Cardiac muscle cell (in vitro differentiated cells and primary cell): ENCODE measurements around the gene WDR74. TPM values are rescaled to one million over a fixed set of nuclear protein-coding genes. Genes with fewer than 3 reads are reported as not detected.
"Not testable (repeated sequence)": the region's sequence is repeated elsewhere in the genome, so short reads cannot be mapped to it uniquely, and the experiment has no call there.

Experiments used
- DNase-seq, 2 donors: peaks; one replicate each; pipeline versions ENCODE4 v3.0.0 to v3.0.0-alpha.2; 2010 to 2017; ENCODE audit warnings: low read depth in 1 of 2, low spot score in 1 of 2
- H3K27ac ChIP-seq: fragments of 200-600 bp; sonication (generic); 2 replicates; pipeline ENCODE4 v1.5.1; 2016
- H3K27me3 ChIP-seq: fragments of 200-600 bp; sonication (generic); 2 replicates; pipeline ENCODE4 v1.6.0; 2016; ENCODE audit warnings: control low read depth
- H3K36me3 ChIP-seq: fragments of 200-600 bp; sonication (generic); 2 replicates; pipeline ENCODE4 v1.5.1; 2016; ENCODE audit warnings: control low read depth
- H3K4me1 ChIP-seq: fragments of 200-600 bp; sonication (generic); 2 replicates; pipeline ENCODE4 v1.8.1; 2017; ENCODE audit warnings: low read depth, mild to moderate bottlenecking, mixed run types
- H3K4me3 ChIP-seq: fragments of 200-600 bp; sonication (generic); 2 replicates; pipeline ENCODE4 v1.5.1; 2016; ENCODE audit warnings: mild to moderate bottlenecking
- H3K9me3 ChIP-seq: fragments of 200-600 bp; sonication (generic); 2 replicates; pipeline ENCODE4 v1.5.1; 2017; ENCODE audit warnings: low read depth, mild to moderate bottlenecking, control low read depth
- CTCF ChIP-seq: IDR thresholded peaks from 2 replicates; pipeline ENCODE4 v1.5.1; 2012; ENCODE audit warnings: low read depth, mild to moderate bottlenecking, low read length
- polyA plus RNA-seq: library from polyadenylated mRNA; unstranded; fragments of >200 nt; fragmentation: Nextera tagmentation; extraction: Ambion mirVana; gene quantifications from 2 replicates; pipeline ENCODE4 v1.2.1, GENCODE V29; 2016
- total RNA-seq: library from RNA; depleted of rRNA; stranded (reverse); fragments of >200 nt; gene quantifications from 2 replicates; pipeline ENCODE4 v1.2.3, GENCODE V29; 2016

WDR74 gene
- total and polyA plus RNA-seq, 2 experiments from 2014 or later: 42.1 to 63.3 TPM

- TF ChIP-seq CTCF: no peak
- Histone ChIP-seq H3K4me3 (no peak overlapping the region), H3K9me3 (no peaks in the 10 kb centered on the region), H3K27ac (no peak overlapping the region), H3K27me3 (no peaks in the 10 kb centered on the region), H3K36me3 (no peaks in the 10 kb centered on the region), H3K4me1 (peaks cover 9% of the 10 kb centered on the region)
- no peak for DNase-seq
Observed at GRCh38 chr11:62846177-62846576, 6.8 kb upstream of the WDR74 start.

- no peak overlapping the region for H3K4me3 ChIP-seq
- TF ChIP-seq CTCF: no peak
- no peak for DNase-seq
- no peaks in the 10 kb centered on the region for H3K9me3 ChIP-seq
- H3K36me3 ChIP-seq: no peaks in the 10 kb centered on the region
- no peak overlapping the region for H3K27ac ChIP-seq
- H3K4me1 ChIP-seq: peaks cover 9% of the 10 kb centered on the region
- H3K27me3 ChIP-seq: no peaks in the 10 kb centered on the region
Observed at GRCh38 chr11:62844154-62844553, 4.8 kb upstream of the WDR74 start.

GRCh38 chr11:62843466-62843865 is 4.1 kb upstream of the WDR74 start:
- Histone ChIP-seq H3K27ac (no peak overlapping the region), H3K9me3 (no peaks in the 10 kb centered on the region), H3K4me1 (peaks cover 9% of the 10 kb centered on the region), H3K27me3 (no peaks in the 10 kb centered on the region), H3K4me3 (no peak overlapping the region), H3K36me3 (no peaks in the 10 kb centered on the region)
- no peak for TF ChIP-seq CTCF
- no peak for DNase-seq

GRCh38 chr11:62842891-62843290 is 3.5 kb upstream of the WDR74 start:
- DNase-seq, H3K4me3 ChIP-seq, H3K27me3 ChIP-seq, H3K36me3 ChIP-seq, H3K9me3 ChIP-seq, H3K4me1 ChIP-seq: not testable (repeated sequence)
- peak overlapping the region; percentile 99 for H3K27ac ChIP-seq

- no peaks in the 10 kb centered on the region for H3K9me3 ChIP-seq
- H3K27ac ChIP-seq: peak overlapping the region; percentile 99
- peaks cover 9% of the 10 kb centered on the region for H3K4me1 ChIP-seq
- peak overlapping the region; percentile 17 for H3K4me3 ChIP-seq
- DNase-seq: peak; percentile 27 to 43
- TF ChIP-seq CTCF: no peak
- H3K27me3 ChIP-seq: no peaks in the 10 kb centered on the region
- no peaks in the 10 kb centered on the region for H3K36me3 ChIP-seq
Observed at GRCh38 chr11:62842171-62842741, 2.9 kb upstream of the WDR74 start.

- no peaks in the 10 kb centered on the region for H3K36me3 ChIP-seq
- no peak for TF ChIP-seq CTCF
- no peaks in the 10 kb centered on the region for H3K9me3 ChIP-seq
- DNase-seq: peak; percentile 94 to 99
- H3K4me1 ChIP-seq: peaks cover 9% of the 10 kb centered on the region
- H3K27me3 ChIP-seq: no peaks in the 10 kb centered on the region
- H3K27ac ChIP-seq: peak overlapping the region; percentile 99
- peak overlapping the region; percentile 17 for H3K4me3 ChIP-seq
Observed at GRCh38 chr11:62841361-62842170, 2.2 kb upstream of the WDR74 start.

GRCh38 chr11:62840721-62841360 is 1.5 kb upstream of the WDR74 start:
- not testable (repeated sequence) for H3K9me3 ChIP-seq, H3K36me3 ChIP-seq, H3K27me3 ChIP-seq, H3K4me1 ChIP-seq
- H3K27ac ChIP-seq: peak overlapping the region; percentile 99
- H3K4me3 ChIP-seq: peak overlapping the region; percentile 95
- peak; percentile 75 to 81 for DNase-seq
